Transverse colon (tissue), 4 donors: Measurements from ENCODE around the gene ZNF32. TPM values are rescaled to one million over a fixed set of nuclear protein-coding genes. Genes with fewer than 3 reads are reported as not detected.
"Not testable (repeated sequence)": the region's sequence is repeated elsewhere in the genome, so short reads cannot be mapped to it uniquely, and the experiment has no call there.

ENCODE experiments used
- DNase-seq: peaks from one replicate; pipeline ENCODE4 v3.0.0-alpha.2; 2019
- H3K27ac ChIP-seq, 4 donors: fragments of 200-600 bp; sonication (generic); 2 replicates each; pipeline ENCODE4 v1.5.1; 2016 to 2018; ENCODE audit warnings: inconsistent platforms in 4 of 4
- H3K27me3 ChIP-seq: fragments of 200-600 bp; sonication (generic); 2 replicates; pipeline ENCODE4 v1.5.1; 2017; ENCODE audit warnings: inconsistent platforms
- H3K36me3 ChIP-seq, 4 donors: fragments of 200-600 bp; sonication (generic); 2 replicates each; pipeline ENCODE4 v1.5.1; 2017 to 2019; ENCODE audit warnings: inconsistent platforms in 4 of 4
- H3K4me1 ChIP-seq, 4 donors: fragments of 200-600 bp; sonication (generic); 2 replicates each; pipeline ENCODE4 v1.5.1; 2017 to 2020; ENCODE audit warnings: inconsistent platforms in 4 of 4
- H3K4me3 ChIP-seq, 4 donors: fragments of 200-600 bp; sonication (generic); 1 replicate in 1 of 4; 2 replicates in 3 of 4; pipeline versions ENCODE4 v1.5.1 to v1.6.1; 2017 to 2019; ENCODE audit warnings: inconsistent platforms in 4 of 4
- H3K9me3 ChIP-seq, 2 donors: fragments of 200-600 bp; sonication (generic); 2 replicates each; pipeline ENCODE4 v1.5.1; 2017 to 2019; ENCODE audit warnings: inconsistent platforms in 2 of 2
- CTCF ChIP-seq, 5 experiments: fragments of 200-600 bp in 3 of 5; fragments of 450-650 bp in 2 of 5; sonication (generic) in 3 of 5; IDR thresholded peaks; 1 replicate in 2 of 5; 2 replicates in 3 of 5; pipeline ENCODE4 v1.5.1; 2016 to 2017; ENCODE audit warnings: antibody characterized with exemption in 5 of 5, inconsistent platforms in 3 of 5, mild to moderate bottlenecking in 2 of 5, moderate library complexity in 1 of 5
- EP300 ChIP-seq: sonication (generic); formaldehyde crosslinking; IDR thresholded peaks from one replicate; pipeline ENCODE4 v1.6.1; 2017; ENCODE audit warnings: antibody characterized with exemption, low read depth
- POLR2A ChIP-seq: fragments of 450-650 bp; IDR thresholded peaks from one replicate; pipeline ENCODE4 v1.6.1; 2016; ENCODE audit warnings: antibody characterized with exemption, mild to moderate bottlenecking, moderate library complexity
- POLR2AphosphoS5 ChIP-seq, 3 donors: sonication (generic); formaldehyde crosslinking; IDR thresholded peaks; one replicate each; pipeline ENCODE4 v1.6.1; 2016; ENCODE audit warnings: antibody characterized with exemption in 3 of 3
- WGBS, 2 donors: methylation state at CpG; one replicate each; pipeline ENCODE4 v1.1.5; 2018; ENCODE audit warnings: low coverage in 1 of 2; 5-methylcytosine and 5-hydroxymethylcytosine counted together
- in situ Hi-C, 4 donors: fragments of 200-750 bp; cut with MboI; loops; one replicate each; pipeline versions ENCODE4 v1.15.0 to v1.15.1; 2017; ENCODE audit warnings: low sequenced_read_pairs in 3 of 4, low pct_ligation_motif_present in 1 of 4, low pct_unique_long_range_greater_than_20kb in 1 of 4
- intact Hi-C: fragments of 100-400 bp; cut with DNase I; formaldehyde crosslinking; loops from one replicate; pipeline ENCODE4 v1.15.1; 2023; ENCODE audit warnings: low total_unique reads
- total RNA-seq, 4 donors: library from RNA; depleted of rRNA; stranded (reverse); fragments of >200 nt; gene quantifications; one replicate each; pipeline ENCODE4 v1.1.0, GENCODE V29; 2016

The ZNF32 gene
- total RNA-seq, 4 donors from 2014 or later: 9.7 to 38.6 (median 22.1) TPM

DNA sequence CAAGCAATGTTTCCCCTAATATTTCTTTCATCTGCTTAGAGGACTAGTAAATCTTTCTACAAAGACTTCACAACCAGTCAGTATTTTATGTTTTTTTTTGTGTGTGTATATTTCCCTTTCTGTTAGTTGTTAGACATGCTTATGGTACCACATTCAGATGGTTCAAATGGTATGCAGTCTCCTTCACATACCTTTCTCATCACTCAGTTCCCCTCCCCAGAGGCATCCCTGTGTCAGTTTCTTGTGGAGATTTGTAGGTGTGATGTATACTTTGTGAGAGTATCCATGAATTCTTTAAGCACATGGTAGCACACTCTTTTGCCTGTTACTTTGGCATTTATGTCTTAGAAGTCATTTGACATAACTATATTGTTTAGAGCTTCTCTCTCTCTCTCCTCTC lies 38.0 kb downstream of the ZNF32 start:
- Histone ChIP-seq H3K4me1 (peaks cover 0 to 10% (median 3%) of the 10 kb centered on the region in 4 donors), H3K4me3 (no peak overlapping the region), H3K36me3 (peaks cover 0 to 27% (median 12%) of the 10 kb centered on the region in 4 donors), H3K27ac (no peak overlapping the region), H3K27me3 (no peaks in the 10 kb centered on the region), H3K9me3 (peaks cover 9 to 15% of the 10 kb centered on the region in 2 donors)
- DNase-seq: no peak
- TF ChIP-seq EP300: no peak
- intact Hi-C loops (no loop called here), in situ Hi-C loops (no loop called here)

DNA sequence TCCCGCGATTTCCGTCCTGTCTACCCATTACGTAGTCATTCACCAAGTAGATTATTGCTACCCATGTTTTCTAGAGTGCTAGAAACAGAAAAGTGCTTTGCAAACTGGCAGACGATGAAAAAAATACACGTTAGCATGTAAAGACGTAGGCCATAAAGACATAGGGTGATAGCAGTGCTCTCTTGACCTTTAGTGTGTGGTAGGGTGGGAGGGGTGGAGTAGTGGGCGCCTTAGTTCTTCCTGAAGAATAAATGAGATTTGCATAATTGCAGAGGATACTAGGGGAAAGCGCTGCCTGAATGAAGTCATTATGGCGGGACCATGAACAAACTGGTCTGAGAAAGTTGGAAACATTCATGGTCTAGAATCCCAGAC lies 41.5 kb downstream of the ZNF32 start:
- Histone ChIP-seq H3K27me3 (no peaks in the 10 kb centered on the region), H3K36me3 (peaks cover 0 to 7% (median 2%) of the 10 kb centered on the region in 4 donors), H3K27ac (no peak overlapping the region), H3K4me1 (peaks cover 0 to 10% (median 3%) of the 10 kb centered on the region in 4 donors), H3K4me3 (peak overlapping the region in 3 of 4 donors; percentile 86 to 92 (median 87)), H3K9me3 (peaks cover 0 to 4% of the 10 kb centered on the region in 2 donors)
- DNase-seq: no peak
- WGBS, 2 donors: 35 to 61% methylated on average over 10 of the region's 10 CpGs
- in situ Hi-C loops (no loop called here), intact Hi-C loops (no loop called here)
- TF ChIP-seq POLR2AphosphoS5 (IDR thresholded peaks at IDR 0.05): no peak
- TF ChIP-seq CTCF (IDR thresholded peaks at IDR 0.05): no peak
- TF ChIP-seq POLR2A: no peak
- no peak for TF ChIP-seq EP300

DNA sequence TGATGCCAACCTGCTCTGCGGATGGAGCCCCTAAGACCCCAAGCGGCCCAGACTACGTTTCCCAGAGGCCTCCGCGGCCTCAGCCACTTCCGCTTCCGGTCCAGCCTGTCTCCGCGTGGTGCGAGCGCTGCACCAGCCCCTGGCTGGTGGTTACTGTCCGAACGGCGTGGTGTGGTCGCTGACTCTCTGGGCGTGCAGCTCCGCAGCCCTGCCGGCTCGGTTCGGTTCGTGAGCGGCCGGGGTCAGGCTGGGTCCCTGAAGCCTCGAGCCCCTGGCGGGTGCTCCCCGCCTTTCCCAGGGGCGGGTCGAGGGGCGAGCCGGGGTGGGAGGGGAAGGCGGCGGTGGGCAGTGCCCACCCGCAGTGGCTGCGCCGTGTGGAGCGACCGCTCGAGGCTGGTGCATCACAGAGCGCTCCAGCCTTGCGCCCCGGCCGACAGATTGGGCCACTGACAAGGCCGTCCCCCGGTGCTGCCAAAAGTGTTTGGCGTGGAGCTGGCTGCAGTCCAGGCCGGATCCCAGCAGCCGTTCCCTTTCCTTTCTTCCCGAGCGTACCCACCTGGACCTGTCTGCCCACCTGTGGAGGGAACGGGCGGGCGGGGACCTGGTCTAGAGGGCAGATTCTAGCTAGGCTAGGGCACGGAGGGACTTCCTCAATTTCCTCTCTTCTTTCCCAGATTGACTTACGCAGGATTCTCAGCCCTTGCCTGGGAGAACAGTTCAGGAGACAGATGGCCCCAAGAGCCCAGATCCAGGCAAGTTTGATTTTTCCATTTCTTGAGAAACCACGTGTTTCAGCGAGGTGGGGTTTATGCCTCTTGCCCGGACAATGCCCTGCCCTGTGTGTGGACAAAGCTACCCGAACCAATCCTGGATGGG lies 42.1 kb downstream of the ZNF32 start, which contains the start of gene ZNF485:
TSS of gene ZNF485 (plus strand) at position 116 of the 876 bp plus-strand sequence. CDS start at position 729, 613 bp downstream.
- peak; percentile 31 for TF ChIP-seq POLR2A
- TF ChIP-seq POLR2AphosphoS5 (IDR thresholded peaks at IDR 0.05): peak in 2 of 3 donors; percentile 67 to 79
- no peak for TF ChIP-seq EP300
- peaks cover 0 to 5% (median 1%) of the 10 kb centered on the region in 4 donors for H3K36me3 ChIP-seq
- intact Hi-C loops: no loop called here
- WGBS, 2 donors: 2 to 4% methylated on average over 4 to 46 of the region's 58 CpGs
- H3K27ac ChIP-seq: peak within 1 kb of the TSS; percentile 68 to 80 (median 76)
- peak within 1 kb of the TSS; percentile 59 to 92 (median 86) for H3K4me3 ChIP-seq
- in situ Hi-C loops: no loop called here
- peaks cover 0 to 10% (median 3%) of the 10 kb centered on the region in 4 donors for H3K4me1 ChIP-seq
- DNase-seq: peak; percentile 69
- no peaks in the 10 kb centered on the region for H3K27me3 ChIP-seq
- H3K9me3 ChIP-seq: no peaks in the 10 kb centered on the region

- peaks cover 0 to 10% (median 3%) of the 10 kb centered on the region in 4 donors for H3K4me1 ChIP-seq
- H3K9me3 ChIP-seq: no peaks in the 10 kb centered on the region
- H3K27ac ChIP-seq: peak overlapping the region in 3 of 4 donors; percentile 68 to 80 (median 73)
- H3K36me3 ChIP-seq: peaks cover 0 to 5% (median 1%) of the 10 kb centered on the region in 4 donors
- no peaks in the 10 kb centered on the region for H3K27me3 ChIP-seq
- no peak for DNase-seq
- H3K4me3 ChIP-seq: peak overlapping the region in 3 of 4 donors; percentile 86 to 92 (median 87)
- TF ChIP-seq EP300: no peak
- WGBS, 2 donors: 66 to 70% methylated on average over 2 to 12 of the region's 12 CpGs
- intact Hi-C loops (no loop called here), in situ Hi-C loops (no loop called here)
Measured at GRCh38 chr10:43605850-43606322, 42.8 kb downstream of the ZNF32 start.

GRCh38 chr10:43601576-43601975 lies 47.1 kb downstream of the ZNF32 start:
- not testable (repeated sequence) for H3K27ac ChIP-seq

DNA sequence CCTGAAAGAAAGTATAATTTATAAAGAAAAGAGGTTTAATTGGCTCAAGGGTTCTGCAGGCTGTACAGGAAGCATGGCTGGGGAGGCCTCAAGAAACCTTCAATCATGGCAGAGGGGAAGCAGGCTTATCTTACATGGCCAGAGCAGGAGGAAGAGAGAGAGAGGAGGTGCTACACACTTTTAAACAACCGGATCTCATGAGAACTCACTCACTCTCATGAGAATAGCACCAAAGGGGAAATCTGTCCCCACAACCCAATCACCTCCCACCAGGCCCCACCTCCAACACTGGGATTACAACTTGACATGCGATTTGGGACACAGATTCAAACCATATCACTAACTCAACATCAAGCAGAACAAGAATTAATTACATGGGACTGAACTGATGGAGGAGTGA lies 49.3 kb downstream of the ZNF32 start:
- 58 to 78% methylated on average over 2 of the region's 2 CpGs for WGBS, 2 donors
- H3K27me3 ChIP-seq: no peaks in the 10 kb centered on the region
- H3K4me1 ChIP-seq: peaks cover 0 to 14% (median 4%) of the 10 kb centered on the region in 4 donors
- TF ChIP-seq EP300: no peak
- no peak for TF ChIP-seq CTCF (IDR thresholded peaks at IDR 0.05)
- no peak for TF ChIP-seq POLR2A
- no peak for TF ChIP-seq POLR2AphosphoS5 (IDR thresholded peaks at IDR 0.05)
- intact Hi-C loops (no loop called here), in situ Hi-C loops (no loop called here)
- H3K9me3 ChIP-seq: no peaks in the 10 kb centered on the region
- H3K36me3 ChIP-seq: no peaks in the 10 kb centered on the region
- H3K4me3 ChIP-seq: no peak overlapping the region
- H3K27ac ChIP-seq: no peak overlapping the region
- DNase-seq: no peak

More at GRCh38 chr10:43601576-43601975, 47.1 kb downstream of the ZNF32 start:
- intact Hi-C loops, H3K9me3 ChIP-seq, H3K27me3 ChIP-seq, in situ Hi-C loops, H3K4me3 ChIP-seq, DNase-seq, H3K4me1 ChIP-seq, H3K36me3 ChIP-seq: not testable (repeated sequence)
- 86 to 93% methylated on average over 3 to 6 of the region's 6 CpGs for WGBS, 2 donors
